ENCODE results near the gene MINDY2.
"Not testable (repeated sequence)": the region's sequence is repeated elsewhere in the genome, so short reads cannot be mapped to it uniquely, and the experiment has no call there.

Gene MINDY2

DNA sequence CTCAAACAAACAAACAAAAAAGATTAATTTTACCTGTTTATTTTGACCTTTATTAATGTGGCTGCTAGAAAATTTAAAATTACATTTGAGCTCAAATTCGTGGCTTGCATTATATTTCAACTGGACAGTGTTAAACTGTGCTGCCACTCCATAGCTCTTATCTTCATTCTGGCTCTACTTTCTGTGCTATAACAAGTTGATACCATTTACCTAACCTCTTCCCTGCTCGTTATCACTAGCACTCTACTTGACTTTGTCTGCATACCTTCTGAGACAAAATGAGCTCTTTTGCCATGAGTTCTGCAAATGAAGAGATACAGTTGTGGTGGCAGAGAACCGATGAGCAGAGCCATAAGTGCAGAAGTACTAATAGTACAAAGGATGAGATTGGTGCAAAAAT is 26.4 kb downstream of the MINDY2 start:
- DNase-seq (ENCODE audit: low spot score) (no peak), FAIRE-seq (no peak)

DNA sequence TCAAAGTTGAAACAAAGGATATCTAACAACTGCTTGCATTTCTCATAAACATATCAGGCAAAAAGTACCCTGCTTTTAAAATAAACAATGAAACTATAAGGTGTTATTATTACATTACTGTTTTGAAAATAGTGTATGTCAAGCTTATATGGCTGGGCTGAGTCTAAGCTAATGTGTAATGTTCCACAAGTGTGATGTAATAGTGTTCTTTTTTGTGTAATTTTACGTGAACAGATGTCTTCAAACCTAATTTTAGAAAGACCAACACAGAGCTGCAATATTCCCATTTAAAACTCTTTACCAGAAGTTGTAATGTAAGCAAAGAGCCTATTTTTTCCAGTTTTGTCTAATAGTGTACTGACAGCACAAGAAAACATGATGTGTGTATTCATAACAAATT is 34.0 kb downstream of the MINDY2 start:
- DNase-seq (ENCODE audit: low spot score): no peak
- no peak for FAIRE-seq

DNA sequence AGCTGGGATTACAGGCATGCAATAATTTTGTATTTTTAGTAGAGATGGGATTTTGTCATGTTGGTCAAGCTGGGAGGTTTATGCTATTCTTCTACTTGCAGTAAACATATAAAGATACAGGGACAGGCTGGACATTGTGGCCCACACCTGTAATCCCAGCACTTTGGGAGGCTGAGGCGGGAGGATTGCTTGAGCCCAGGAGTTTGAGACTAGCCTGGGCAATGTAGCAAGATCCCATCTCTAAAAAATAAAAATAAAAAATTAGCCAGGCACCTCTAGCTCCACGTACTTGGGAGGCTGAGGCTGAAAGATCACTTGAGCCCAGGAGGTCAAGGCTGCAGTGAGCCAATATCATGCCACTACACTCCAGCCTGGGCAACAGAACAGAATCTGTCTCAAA is 52.2 kb downstream of the MINDY2 start:
- not testable (repeated sequence) for FAIRE-seq; DNase-seq (ENCODE audit: low spot score)

DNA sequence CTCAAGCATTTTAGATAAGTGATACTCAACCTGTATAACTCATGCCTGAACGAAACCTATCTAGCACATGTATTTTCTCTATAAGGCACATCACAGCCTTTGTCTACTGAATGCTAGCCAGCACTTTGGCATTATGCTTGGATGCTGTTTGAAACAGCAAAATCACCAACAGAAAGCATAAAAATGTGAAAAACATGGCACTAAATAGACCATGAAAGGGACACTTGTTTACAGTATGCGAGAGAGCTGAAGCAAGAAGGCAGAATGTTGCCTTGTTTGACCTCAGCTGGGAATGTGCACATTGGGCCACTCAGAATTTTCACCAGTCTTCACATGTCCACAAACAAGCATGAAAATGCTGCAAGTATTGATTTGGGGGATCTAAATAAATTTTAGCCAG is 59.5 kb downstream of the MINDY2 start:
- DNase-seq (ENCODE audit: low spot score): no peak
- FAIRE-seq: no peak

DNA sequence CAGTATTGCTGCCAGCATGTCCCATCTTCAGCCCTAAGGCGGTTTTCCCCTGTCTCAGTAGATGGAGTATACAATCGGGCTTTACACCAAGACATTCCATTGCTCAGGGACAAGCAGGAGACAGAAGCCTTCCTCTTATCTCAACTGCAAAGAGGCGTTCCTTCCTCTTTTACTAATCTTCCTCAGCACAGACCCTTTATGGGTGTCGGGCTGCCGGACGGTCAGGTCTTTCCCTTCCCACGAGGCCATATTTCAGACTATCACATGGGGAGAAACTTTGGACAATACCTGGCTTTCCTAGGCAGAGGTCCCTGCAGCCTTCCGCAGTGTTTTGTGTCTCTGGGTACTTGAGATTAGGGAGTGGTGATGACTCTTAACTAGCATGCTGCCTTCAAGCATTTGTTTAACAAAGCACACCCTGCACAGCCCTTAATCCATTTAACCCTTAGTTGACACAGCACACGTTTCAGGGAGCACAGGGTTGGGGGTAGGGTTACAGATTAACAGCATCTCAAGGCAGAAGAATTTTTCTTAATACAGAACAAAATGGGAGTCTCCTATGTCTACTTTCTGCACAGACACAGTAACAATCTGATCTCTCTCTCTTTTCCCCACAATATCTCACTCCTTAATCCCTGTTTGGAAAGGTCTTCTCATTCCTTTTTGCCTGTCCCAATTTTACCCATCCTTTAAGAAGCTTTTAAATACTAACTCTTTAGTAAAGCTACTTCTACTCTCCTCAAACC is 62.8 kb downstream of the MINDY2 start:
- not testable (repeated sequence) for FAIRE-seq; DNase-seq (ENCODE audit: low spot score)

DNA sequence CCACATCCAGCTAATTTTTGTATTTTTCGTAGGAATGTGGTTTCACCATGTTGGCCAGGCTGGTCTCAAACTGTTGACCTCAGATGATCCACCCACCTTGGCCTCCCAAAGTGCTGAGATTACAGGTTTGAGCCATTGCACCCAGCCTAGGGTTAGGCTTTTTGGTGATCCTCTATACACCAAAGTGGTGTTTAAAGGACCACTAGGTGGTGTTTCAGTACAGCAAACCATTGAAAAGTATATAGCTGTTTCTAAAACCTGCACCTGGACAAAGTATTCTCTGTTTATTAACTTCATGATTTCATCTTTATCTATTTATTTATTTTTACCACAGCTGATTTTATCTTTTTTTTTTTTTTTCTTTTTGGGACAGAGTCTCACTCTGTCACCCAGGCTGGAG is 68.4 kb downstream of the MINDY2 start:
- no peak for DNase-seq (ENCODE audit: low spot score)
- FAIRE-seq: no peak

DNA sequence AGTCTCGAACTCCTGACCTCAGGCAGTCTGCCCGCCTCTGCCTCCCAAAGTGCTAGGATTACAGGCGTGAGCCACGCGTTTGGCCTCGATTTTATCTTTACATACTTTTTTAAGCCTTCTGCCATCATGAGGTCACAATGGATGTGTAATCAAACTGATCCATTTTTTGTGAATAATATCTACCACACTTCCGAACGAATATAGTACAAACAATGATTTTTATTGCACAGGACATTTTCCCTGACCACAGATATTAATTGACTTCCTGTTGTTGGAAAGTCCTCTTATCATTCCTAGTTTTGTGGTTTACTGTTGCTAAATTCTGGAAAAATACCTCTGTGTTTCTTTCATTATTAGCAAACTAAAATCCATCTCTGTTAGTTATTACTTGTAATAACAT is 68.9 kb downstream of the MINDY2 start:
- no peak for FAIRE-seq
- DNase-seq (ENCODE audit: low spot score): no peak

DNA sequence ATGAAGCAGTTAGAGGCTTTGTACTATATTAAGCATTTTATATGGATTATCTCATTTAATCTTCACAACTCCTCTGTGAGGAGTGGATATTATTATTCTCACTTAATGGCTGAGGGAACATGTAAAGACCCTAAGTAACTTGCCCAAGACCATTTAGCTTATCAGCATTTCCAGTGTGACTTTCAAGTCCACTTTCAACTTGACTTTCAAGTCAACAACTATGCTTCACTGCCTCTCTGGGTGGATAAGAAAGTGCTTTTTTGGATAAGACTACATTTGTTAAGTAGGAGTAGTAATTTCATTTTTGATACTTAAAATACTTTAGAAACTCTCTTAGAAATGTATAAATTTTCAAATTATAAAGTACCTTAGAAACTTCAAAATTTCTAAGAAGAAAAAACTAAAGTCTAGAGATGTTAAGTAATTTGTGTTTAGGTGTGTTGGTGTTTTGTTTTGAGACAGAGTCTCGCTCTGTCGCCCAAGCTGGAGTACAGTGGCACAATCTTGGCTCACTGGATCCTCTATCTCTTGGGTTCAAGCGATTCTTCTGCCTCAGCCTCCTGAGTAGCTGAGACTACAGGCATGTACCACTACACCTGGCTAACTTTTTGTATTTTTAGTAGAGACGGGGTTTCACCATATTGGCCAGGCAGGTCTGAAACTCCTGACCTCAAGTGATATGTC is 71.8 kb downstream of the MINDY2 start:
- FAIRE-seq (no peak), DNase-seq (ENCODE audit: low spot score) (no peak)

DNA sequence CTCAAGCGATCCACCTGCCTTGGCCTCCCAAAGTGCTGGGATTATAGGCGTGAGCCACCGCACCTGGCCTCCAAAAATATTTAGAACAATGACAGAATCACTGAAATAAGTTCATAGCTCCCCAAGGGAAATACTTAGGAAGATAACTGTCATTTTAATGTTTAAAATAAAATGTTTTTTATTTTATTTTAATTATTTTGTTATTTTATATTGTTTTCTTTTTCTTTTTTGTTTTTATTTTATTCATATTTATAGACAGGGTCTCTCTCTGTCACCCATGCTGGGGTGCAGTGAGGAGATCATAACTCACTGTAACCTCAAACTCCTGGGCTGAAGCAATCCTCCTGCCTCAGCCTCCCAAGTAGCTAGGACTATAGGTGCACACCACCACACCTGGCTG is 80.1 kb downstream of the MINDY2 start:
- not testable (repeated sequence) for DNase-seq (ENCODE audit: low spot score); FAIRE-seq

DNA sequence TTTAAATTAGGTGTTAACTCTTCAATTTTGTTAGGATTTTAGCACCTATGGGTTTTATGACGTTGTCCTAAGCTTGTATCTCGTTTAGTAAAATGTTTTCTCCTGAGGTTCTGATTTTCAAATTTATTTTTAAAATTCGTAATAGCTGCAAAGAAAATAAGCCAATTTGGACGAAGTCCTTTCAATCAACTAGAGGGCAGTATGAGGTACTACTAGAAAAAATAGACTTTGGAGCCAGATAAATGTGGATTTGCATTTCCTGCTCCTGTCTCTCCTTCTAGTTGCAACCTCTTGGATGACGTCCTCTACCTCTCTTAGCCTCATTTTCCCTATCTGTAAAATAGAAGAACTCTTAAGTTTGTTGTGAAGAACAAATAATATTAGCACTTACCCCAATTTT is 81.2 kb downstream of the MINDY2 start:
- DNase-seq (ENCODE audit: low spot score) (no peak), FAIRE-seq (no peak)

DNA sequence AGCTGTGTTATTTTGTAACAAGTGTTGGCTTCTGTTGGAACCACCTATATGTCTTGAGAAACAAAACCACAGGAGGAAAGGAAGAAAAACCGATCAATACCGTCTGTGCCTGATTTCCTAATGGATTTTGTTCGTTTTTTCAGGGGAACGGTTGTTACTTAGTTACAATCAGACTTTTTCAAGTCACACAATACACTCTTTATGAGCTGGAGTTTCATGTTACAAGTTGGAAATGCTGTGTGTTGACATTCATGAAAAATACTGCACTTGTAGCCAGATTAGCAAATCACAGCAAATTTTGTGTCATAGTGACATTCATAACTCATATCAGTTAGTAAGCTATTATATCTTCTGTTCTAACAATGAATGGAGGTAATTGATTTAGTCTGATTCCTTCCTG is 83.5 kb downstream of the MINDY2 start:
- no peak for FAIRE-seq
- DNase-seq (ENCODE audit: low spot score): no peak

DNA sequence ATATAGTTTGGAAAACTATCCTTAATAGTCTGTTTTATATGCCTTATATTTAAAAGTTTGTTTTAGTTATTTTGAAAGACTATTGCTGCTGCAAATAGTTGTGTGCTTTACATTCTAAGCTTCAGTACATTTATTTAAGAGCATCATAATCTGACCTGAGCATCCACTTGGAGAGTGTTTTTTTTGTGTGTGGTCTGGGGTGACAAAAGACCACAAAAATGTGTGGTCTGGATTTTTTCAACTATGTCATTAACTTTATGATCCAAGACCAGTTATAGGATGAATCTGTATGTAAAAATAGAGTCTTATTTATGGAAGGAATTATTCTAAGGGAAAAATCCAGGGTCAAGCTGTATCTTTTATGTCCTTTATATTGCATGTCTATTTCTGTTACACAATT is 85.0 kb downstream of the MINDY2 start:
- DNase-seq (ENCODE audit: low spot score) (peak; percentile 38), FAIRE-seq (peak; percentile 68)

DNA sequence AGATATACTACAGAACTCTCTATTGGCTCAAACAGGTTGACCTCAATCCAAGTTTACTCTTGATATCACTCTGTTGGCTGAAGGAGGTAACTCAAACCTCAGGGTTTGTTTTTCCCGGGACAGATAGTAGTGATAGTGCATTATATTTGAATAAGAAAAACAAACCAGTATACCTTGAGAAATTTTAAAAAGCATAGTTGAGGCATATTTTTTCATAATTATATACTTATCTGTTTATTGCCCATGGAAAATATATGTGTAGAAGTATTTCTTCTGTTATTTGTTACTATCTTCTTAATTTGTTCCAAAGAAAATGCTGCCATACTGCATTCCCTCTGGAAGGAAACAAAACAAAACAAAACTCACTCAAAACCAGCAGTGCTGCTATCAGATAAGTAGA is 85.5 kb downstream of the MINDY2 start:
- not testable (repeated sequence) for DNase-seq (ENCODE audit: low spot score)
- peak; percentile 78 for FAIRE-seq

DNA sequence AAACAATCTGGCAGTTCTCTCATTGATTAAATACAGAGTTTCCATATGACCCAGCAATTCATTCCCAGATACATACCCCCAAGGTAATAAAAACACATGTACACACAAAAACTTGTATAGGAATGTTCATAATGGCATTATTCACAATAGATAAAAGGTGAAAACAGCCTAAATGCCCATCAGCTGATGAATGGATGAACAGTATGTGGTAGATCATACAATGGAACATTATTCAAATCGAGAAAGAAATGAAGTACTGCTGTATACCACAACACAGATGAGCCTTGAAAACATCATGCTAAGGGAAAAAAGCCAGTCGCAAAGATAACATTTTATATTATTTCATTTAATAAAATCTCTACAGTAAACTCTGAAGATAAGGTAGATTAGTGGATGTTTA is 91.2 kb downstream of the MINDY2 start:
- no peak for DNase-seq (ENCODE audit: low spot score)
- no peak for FAIRE-seq

DNA sequence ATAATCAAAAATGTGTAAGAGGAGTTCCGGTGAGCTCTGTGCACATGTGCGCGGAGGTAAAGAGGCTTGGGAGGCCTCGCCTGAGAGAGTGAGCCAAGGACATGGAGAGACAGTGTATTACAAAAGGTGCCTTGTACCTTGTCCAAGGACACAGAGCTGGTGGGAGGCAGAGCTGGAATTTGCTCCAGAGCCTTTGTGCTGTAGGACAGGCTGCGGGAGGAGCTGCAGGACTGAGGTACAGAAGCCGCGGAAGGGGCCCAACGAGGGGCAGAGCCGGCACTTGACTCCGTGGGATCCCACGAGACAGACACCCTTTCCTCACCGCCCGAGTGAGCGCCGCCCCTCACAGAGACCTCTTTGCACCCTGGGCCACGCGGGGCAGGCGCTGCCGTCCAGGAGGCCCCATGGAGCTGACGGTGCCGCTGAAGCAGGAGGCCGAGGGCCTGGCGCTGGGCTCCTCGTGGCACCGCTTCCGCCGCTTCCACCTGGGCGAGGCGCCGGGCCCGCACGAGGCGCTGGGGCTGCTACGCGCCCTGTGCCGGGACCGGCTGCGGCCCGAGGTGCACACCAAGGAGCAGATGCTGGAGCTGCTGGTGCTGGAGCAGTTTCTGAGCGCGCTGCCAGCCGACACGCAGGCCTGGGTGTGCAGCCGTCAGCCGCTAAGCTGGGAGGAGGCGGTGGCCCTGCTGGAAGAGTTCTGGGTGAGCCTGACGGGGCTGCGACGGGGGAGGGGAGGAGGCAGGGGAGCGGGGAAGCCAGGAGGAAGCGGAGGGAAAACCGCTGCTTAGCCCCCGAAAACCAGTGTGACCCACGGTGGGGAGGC is 93.7 kb downstream of the MINDY2 start:
- no peak for FAIRE-seq
- no peak for DNase-seq (ENCODE audit: low spot score)

DNA sequence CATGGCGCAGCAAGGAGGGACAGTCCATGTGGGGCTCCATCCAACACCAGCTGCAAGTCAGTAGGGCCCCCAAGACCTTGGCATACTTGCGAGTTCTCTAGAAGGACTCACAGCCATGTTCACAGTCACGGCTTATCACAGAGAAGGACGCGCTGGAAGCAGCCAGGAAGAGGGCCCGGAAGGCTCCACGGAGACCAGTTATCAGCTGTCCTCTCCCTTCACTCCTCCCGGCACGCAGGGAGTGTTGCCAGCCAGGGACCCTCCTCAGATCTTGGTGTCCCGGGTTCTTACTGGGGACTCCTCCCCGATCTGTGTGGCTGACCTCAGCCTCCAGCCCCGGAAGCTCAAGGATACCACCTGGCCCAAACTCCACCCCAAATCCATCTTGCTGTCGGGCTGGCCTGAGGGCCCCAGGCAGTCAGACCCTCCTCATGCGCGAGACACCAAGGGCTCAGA is 94.4 kb downstream of the MINDY2 start:
- DNase-seq (ENCODE audit: low spot score) (no peak), FAIRE-seq (no peak)

DNA sequence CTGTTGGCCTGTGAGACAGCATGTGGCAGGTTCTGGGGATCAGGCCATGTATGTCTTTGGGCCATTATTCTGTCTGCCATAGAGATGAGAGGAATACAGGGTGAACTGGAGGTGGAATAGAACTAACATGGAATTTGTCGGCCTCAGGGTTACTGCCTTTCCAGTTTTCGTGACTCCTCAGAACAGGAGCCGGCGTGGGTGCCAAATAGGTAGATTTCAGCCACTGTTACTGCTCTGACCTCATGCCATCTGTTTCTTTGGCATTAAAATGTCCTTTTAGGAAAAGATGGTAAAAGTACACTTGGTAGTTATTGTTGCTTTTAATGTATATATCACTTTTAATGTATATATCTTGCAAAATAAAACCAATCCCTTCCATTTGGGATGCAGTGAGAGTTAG is 96.8 kb downstream of the MINDY2 start:
- no peak for DNase-seq (ENCODE audit: low spot score)
- no peak for FAIRE-seq

DNA sequence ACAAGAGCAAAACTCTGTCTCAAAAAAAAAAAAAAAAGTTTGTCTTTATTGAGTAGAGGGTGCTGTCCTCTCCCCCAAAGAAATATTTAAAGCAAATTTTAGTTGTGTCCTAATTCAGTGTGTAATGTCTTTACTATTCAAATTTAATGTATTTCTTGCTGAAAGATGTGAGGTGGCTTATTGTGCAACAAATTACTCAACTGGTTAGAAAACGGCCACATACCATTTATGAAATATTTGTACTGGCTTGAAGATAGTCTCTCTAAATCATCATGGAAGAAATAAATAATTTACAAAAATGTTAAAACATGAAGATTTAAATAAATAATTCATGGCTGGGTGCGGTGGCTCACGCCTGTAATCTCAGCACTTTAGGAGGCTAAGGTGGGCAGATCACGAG is 99.3 kb downstream of the MINDY2 start:
- FAIRE-seq: no peak
- no peak for DNase-seq (ENCODE audit: low spot score)

DNA sequence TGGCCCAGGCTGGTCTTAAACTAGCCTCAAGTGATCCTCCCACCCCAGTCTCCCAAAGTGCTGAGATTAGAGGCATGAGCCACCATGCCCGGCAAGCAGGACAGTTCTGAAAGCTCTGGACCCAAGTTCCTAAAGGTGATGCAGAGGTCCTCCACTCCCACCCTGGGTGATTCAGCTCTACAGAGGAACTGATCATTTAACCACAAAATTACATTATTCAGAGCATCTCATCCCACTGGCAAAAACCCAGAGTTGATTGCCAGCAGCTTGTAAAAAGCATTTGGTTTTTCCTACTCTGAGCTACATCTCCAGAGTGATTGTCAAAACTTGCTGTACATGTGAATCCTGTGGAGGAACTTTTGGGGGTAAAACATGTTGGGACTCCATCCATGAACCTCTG is 102.2 kb downstream of the MINDY2 start:
- DNase-seq (ENCODE audit: low spot score): peak; percentile 27
- no peak for FAIRE-seq

DNA sequence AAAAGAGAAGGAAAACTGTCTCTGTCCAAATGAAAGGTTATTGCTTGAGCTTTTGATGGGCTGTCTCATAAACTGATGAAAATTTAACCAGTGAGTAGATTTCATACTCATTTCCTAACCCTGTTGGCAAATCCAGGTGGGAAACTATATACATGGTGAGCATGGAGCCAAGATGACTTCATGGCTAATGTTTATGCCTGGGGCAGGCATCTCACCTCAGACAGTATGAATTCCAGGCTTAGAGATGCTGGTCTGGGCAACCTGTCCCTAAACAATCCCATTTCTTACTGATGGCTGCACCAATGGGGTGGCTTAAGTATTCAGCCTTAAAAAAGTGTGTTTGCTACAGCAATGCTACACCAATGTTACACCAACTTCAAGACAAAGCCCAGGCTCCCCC is 104.2 kb downstream of the MINDY2 start:
- DNase-seq (ENCODE audit: low spot score): no peak
- no peak for FAIRE-seq

DNA sequence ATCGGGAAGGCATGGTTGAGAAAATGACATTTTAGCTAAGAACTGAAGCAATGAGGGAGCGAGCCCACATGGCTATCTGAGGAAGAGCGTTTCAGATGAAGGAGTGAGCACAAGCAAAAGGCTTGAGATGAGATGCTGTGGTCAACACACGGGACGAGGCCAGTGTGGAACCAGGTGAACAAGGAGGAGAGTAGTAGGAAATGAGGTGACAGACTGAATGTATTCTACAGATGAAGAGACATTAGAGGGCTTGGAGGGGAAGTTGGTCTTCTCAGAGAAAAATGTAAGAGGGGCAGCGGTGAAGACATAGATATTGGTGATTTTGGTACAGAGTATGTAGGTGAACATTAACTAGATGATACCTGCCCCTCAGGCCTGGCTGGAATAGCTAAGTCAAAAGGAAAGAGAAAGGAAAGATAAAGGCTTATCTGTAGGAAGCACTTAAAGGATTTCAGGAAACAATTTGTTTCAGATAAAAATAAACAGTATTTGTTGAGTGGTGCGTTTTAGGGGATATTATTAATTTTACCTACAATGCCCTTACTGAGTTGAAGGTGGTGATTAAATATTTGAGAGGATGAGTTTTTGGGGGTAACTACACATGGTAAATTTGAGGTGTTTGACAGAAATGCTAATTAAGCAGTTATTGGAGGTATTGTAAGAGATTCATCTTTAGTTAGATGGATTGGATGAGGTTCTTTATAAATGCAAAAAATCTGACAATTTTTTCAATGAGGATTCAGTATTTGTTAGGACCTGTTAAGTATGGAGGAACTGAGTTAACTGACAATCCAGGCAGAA is 105.4 kb downstream of the MINDY2 start:
- FAIRE-seq: no peak
- DNase-seq (ENCODE audit: low spot score): no peak
